Cardiac muscle cell (in vitro differentiated cells and primary cell): ENCODE results near the gene F10. TPM values are rescaled to one million over a fixed set of nuclear protein-coding genes. Genes with fewer than 3 reads are reported as not detected.

Experiments used
- DNase-seq, 2 donors: peaks; one replicate each; pipeline versions ENCODE4 v3.0.0 to v3.0.0-alpha.2; 2010 to 2017; ENCODE audit warnings: low read depth in 1 of 2, low spot score in 1 of 2
- H3K27ac ChIP-seq: fragments of 200-600 bp; sonication (generic); 2 replicates; pipeline ENCODE4 v1.5.1; 2016
- H3K27me3 ChIP-seq: fragments of 200-600 bp; sonication (generic); 2 replicates; pipeline ENCODE4 v1.6.0; 2016; ENCODE audit warnings: control low read depth
- H3K36me3 ChIP-seq: fragments of 200-600 bp; sonication (generic); 2 replicates; pipeline ENCODE4 v1.5.1; 2016; ENCODE audit warnings: control low read depth
- H3K4me1 ChIP-seq: fragments of 200-600 bp; sonication (generic); 2 replicates; pipeline ENCODE4 v1.8.1; 2017; ENCODE audit warnings: low read depth, mild to moderate bottlenecking, mixed run types
- H3K4me3 ChIP-seq: fragments of 200-600 bp; sonication (generic); 2 replicates; pipeline ENCODE4 v1.5.1; 2016; ENCODE audit warnings: mild to moderate bottlenecking
- H3K9me3 ChIP-seq: fragments of 200-600 bp; sonication (generic); 2 replicates; pipeline ENCODE4 v1.5.1; 2017; ENCODE audit warnings: low read depth, mild to moderate bottlenecking, control low read depth
- CTCF ChIP-seq: IDR thresholded peaks from 2 replicates; pipeline ENCODE4 v1.5.1; 2012; ENCODE audit warnings: low read depth, mild to moderate bottlenecking, low read length
- polyA plus RNA-seq: library from polyadenylated mRNA; unstranded; fragments of >200 nt; fragmentation: Nextera tagmentation; extraction: Ambion mirVana; gene quantifications from 2 replicates; pipeline ENCODE4 v1.2.1, GENCODE V29; 2016
- total RNA-seq: library from RNA; depleted of rRNA; stranded (reverse); fragments of >200 nt; gene quantifications from 2 replicates; pipeline ENCODE4 v1.2.3, GENCODE V29; 2016

F10 gene
- total and polyA plus RNA-seq, 2 experiments from 2014 or later: 4.0 to 6.6 TPM

- Histone ChIP-seq H3K36me3 (peaks cover 4% of the 10 kb centered on the region), H3K27me3 (peaks cover 5% of the 10 kb centered on the region), H3K4me1 (no peaks in the 10 kb centered on the region), H3K9me3 (no peaks in the 10 kb centered on the region), H3K4me3 (no peak overlapping the region), H3K27ac (no peak overlapping the region)
- no peak for TF ChIP-seq CTCF
- no peak for DNase-seq
Observed at GRCh38 chr13:113091211-113091771, 31.3 kb upstream of the F10 start.

- TF ChIP-seq CTCF: no peak
- peaks cover 5% of the 10 kb centered on the region for H3K27me3 ChIP-seq
- no peak for DNase-seq
- no peaks in the 10 kb centered on the region for H3K4me1 ChIP-seq
- H3K36me3 ChIP-seq: peaks cover 4% of the 10 kb centered on the region
- H3K4me3 ChIP-seq: no peak overlapping the region
- H3K9me3 ChIP-seq: no peaks in the 10 kb centered on the region
- H3K27ac ChIP-seq: no peak overlapping the region
Observed at GRCh38 chr13:113091891-113092775, 30.5 kb upstream of the F10 start.

GRCh38 chr13:113092776-113093579 lies 29.6 kb upstream of the F10 start:
- no peaks in the 10 kb centered on the region for H3K4me1 ChIP-seq
- DNase-seq: no peak
- H3K27me3 ChIP-seq: peaks cover 5% of the 10 kb centered on the region
- TF ChIP-seq CTCF: no peak
- H3K27ac ChIP-seq: no peak overlapping the region
- no peaks in the 10 kb centered on the region for H3K9me3 ChIP-seq
- peaks cover 4% of the 10 kb centered on the region for H3K36me3 ChIP-seq
- H3K4me3 ChIP-seq: no peak overlapping the region

GRCh38 chr13:113093580-113094409 lies 28.8 kb upstream of the F10 start:
- no peak for DNase-seq
- Histone ChIP-seq H3K27ac (no peak overlapping the region), H3K27me3 (peaks cover 5% of the 10 kb centered on the region), H3K9me3 (no peaks in the 10 kb centered on the region), H3K36me3 (no peaks in the 10 kb centered on the region), H3K4me1 (no peaks in the 10 kb centered on the region), H3K4me3 (no peak overlapping the region)
- no peak for TF ChIP-seq CTCF

GRCh38 chr13:113094410-113094800 lies 28.2 kb upstream of the F10 start:
- no peak for TF ChIP-seq CTCF
- DNase-seq: no peak
- no peaks in the 10 kb centered on the region for H3K4me1 ChIP-seq

More at GRCh38 chr13:113094410-113094800, 28.2 kb upstream of the F10 start:
- H3K27ac ChIP-seq: no peak overlapping the region
- no peaks in the 10 kb centered on the region for H3K36me3 ChIP-seq
- H3K27me3 ChIP-seq: peaks cover 5% of the 10 kb centered on the region
- H3K9me3 ChIP-seq: no peaks in the 10 kb centered on the region
- no peak overlapping the region for H3K4me3 ChIP-seq
